HepG2 (cell line): ENCODE results near the gene PCDHA13. TPM values are rescaled to one million over a fixed set of nuclear protein-coding genes. Genes with fewer than 3 reads are reported as not detected.

Experiments
- ATAC-seq: fragments of 200-7000 bp; cut with Tn5 transposase; 3 replicates; pipeline ENCODE4 v1.9.1; 2020; ENCODE audit warnings: mild to moderate bottlenecking, moderate library complexity
- BruUV-seq: library from RNA; stranded (reverse); fragments of 400-500 nt; replicated peaks from 2 replicates; lab custom pipeline; 2021; lab: Mats Ljungman, UMichigan
- CTCF ChIA-PET: fragments of 300-600 bp; formaldehyde crosslinking; extraction: SDS; loops from one replicate; lab custom pipeline; 2021; ENCODE audit warnings: low total read pairs, inconsistent platforms, low intra/inter-chr PET ratio; lab: Yijun Ruan, JAX
- POLR2A ChIA-PET: fragments of 350-600 bp; sonication (Branson Sonifier 250); formaldehyde crosslinking; loops from one replicate; lab custom pipeline; 2020; ENCODE audit warnings: antibody characterized with exemption, inconsistent platforms; lab: Yijun Ruan, JAX
- DNase-seq: peaks from one replicate; pipeline ENCODE4 v3.0.0-alpha.2; 2015; ENCODE audit warnings: low spot score
- FAIRE-seq: peaks from 3 replicates; lab custom pipeline; 2011; peaks lifted over from hg19 to GRCh38; lab: Jason Lieb, UNC
- H2AFZ ChIP-seq: one replicate; pipeline ENCODE4 v1.6.1; 2011; ENCODE audit warnings: low read length, inconsistent platforms
- H3K27ac ChIP-seq: fragments of 300-600 bp; 3 replicates; pipeline ENCODE4 v1.8.0; 2011; ENCODE audit warnings: mixed run types, mild to moderate bottlenecking, mixed read lengths, low read length, inconsistent platforms; ENCODE audit not compliant: insufficient read depth; ENCODE audit errors: extremely low read length
- H3K27me3 ChIP-seq, 2 experiments: fragments of 200-600 bp in 1 of 2; 2 replicates in 1 of 2; 3 replicates in 1 of 2; pipeline versions ENCODE4 v1.6.0 to v1.8.0; 2011; ENCODE audit warnings: low read length in 2 of 2, mild to moderate bottlenecking in 2 of 2, moderate library complexity in 2 of 2, inconsistent platforms in 1 of 2; ENCODE audit not compliant: insufficient read depth in 2 of 2, control insufficient read depth in 1 of 2
- H3K36me3 ChIP-seq, 2 experiments: fragments of 200-600 bp in 1 of 2; replicated peaks in 1 of 2; 2 replicates in 1 of 2; 3 replicates in 1 of 2; pipeline versions ENCODE4 v1.5.1 to v1.8.0; 2011; ENCODE audit warnings: low read length in 2 of 2, inconsistent platforms in 1 of 2; ENCODE audit not compliant: insufficient read depth in 2 of 2, control insufficient read depth in 1 of 2
- H3K4me1 ChIP-seq: 2 replicates; pipeline ENCODE4 v1.5.1; 2012; ENCODE audit warnings: low read length, inconsistent platforms; ENCODE audit not compliant: insufficient read depth
- H3K4me2 ChIP-seq: 2 replicates; pipeline ENCODE4 v1.6.0; 2011; ENCODE audit warnings: low read depth, low read length, inconsistent platforms
- H3K4me3 ChIP-seq, 3 experiments: fragments of 200-600 bp in 1 of 3; sonication (generic), shearing (Covaris generic) in 1 of 3; replicated peaks in 1 of 3; 2 replicates each; pipeline ENCODE4 v1.5.1; 2011 to 2016; ENCODE audit warnings: low read length in 3 of 3, inconsistent platforms in 2 of 3, low read depth in 2 of 3, mild to moderate bottlenecking in 2 of 3, control low read depth in 1 of 3, mixed read lengths in 1 of 3; ENCODE audit not compliant: insufficient read depth in 1 of 3
- H3K79me2 ChIP-seq: one replicate; pipeline ENCODE4 v1.6.1; 2011; ENCODE audit warnings: low read length, inconsistent platforms; ENCODE audit not compliant: insufficient read depth
- H3K9ac ChIP-seq: 2 replicates; pipeline ENCODE4 v1.6.0; 2011; ENCODE audit warnings: mild to moderate bottlenecking, low read depth, low read length, inconsistent platforms; ENCODE audit not compliant: insufficient read depth
- H3K9me3 ChIP-seq: 2 replicates; pipeline ENCODE4 v1.5.1; 2012; ENCODE audit warnings: mild to moderate bottlenecking, low read length
- H4K20me1 ChIP-seq: 2 replicates; pipeline ENCODE4 v1.6.0; 2011; ENCODE audit warnings: inconsistent platforms, mild to moderate bottlenecking, low read length, moderate library complexity; ENCODE audit not compliant: insufficient read depth
- CEBPG ChIP-seq: IDR thresholded peaks from 2 replicates; pipeline ENCODE4 v1.6.1; 2016
- CHCHD3 ChIP-seq: sonication (generic); formaldehyde crosslinking; IDR thresholded peaks from 2 replicates; pipeline ENCODE4 v1.8.0; 2022; ENCODE audit warnings: mild to moderate bottlenecking, missing genetic modification reagents, moderate library complexity
- ELF3 ChIP-seq: IDR thresholded peaks from 2 replicates; pipeline ENCODE4 v1.6.1; 2016; ENCODE audit warnings: missing genetic modification reagents, missing compliant biosample characterization
- ELK4 ChIP-seq: sonication (generic); formaldehyde crosslinking; IDR thresholded peaks from 2 replicates; pipeline ENCODE4 v1.9.0; 2021; ENCODE audit warnings: missing genetic modification reagents, borderline replicate concordance
- GABPA ChIP-seq, 2 experiments: IDR thresholded peaks; 2 replicates each; pipeline ENCODE4 v1.6.1; 2011 to 2016; ENCODE audit warnings: low read depth in 2 of 2, low read length in 1 of 2, missing biosample characterization in 1 of 2, missing genetic modification characterization in 1 of 2
- MAFK ChIP-seq, 2 experiments: IDR thresholded peaks in 1 of 2; conservative IDR thresholded peaks in 1 of 2; 2 replicates each; pipeline ENCODE4 v1.6.1; 2011; ENCODE audit warnings: improper control_type of control experiment in 2 of 2, low read length in 2 of 2
- STAG1 ChIP-seq: sonication (generic); formaldehyde crosslinking; IDR thresholded peaks from 2 replicates; pipeline ENCODE4 v1.4.0; 2020; ENCODE audit warnings: missing genetic modification reagents
- ZKSCAN8 ChIP-seq: IDR thresholded peaks from 2 replicates; pipeline ENCODE4 v1.6.1; 2016; ENCODE audit warnings: borderline replicate concordance, missing genetic modification reagents, missing compliant biosample characterization
- ZNF451 ChIP-seq: sonication (generic); formaldehyde crosslinking; IDR thresholded peaks from 2 replicates; pipeline ENCODE4 v1.5.0; 2020; ENCODE audit warnings: mild to moderate bottlenecking, missing genetic modification reagents
- ZNF570 ChIP-seq: sonication (generic); formaldehyde crosslinking; IDR thresholded peaks from 2 replicates; pipeline ENCODE4 v1.4.0; 2020; ENCODE audit warnings: mild to moderate bottlenecking, missing genetic modification reagents, borderline replicate concordance
- WGBS: methylation state at CpG from one replicate; pipeline ENCODE4 v1.1.6; 2017; ENCODE audit warnings: low lambda C conversion rate; 5-methylcytosine and 5-hydroxymethylcytosine counted together
- in situ Hi-C: cut with HindIII; loops from 2 replicates; pipeline ENCODE4 v1.10.0; 2017; ENCODE audit warnings: low pct_unique_long_range_greater_than_20kb; ENCODE audit not compliant: extremely low pct_ligation_motif_present
- intact Hi-C: fragments of 100-400 bp; cut with micrococcal nuclease; formaldehyde crosslinking; loops from one replicate; pipeline ENCODE4 v1.10.0; 2022; ENCODE audit not compliant: unreplicated experiment
- polyA plus RNA-seq, 8 experiments: library from polyadenylated mRNA; depleted of rRNA in 3 of 8; stranded (reverse) in 7 of 8; unstranded in 1 of 8; fragments of >200 nt; fragmentation: Illumina TruSeq in 4 of 8; extraction: Trizol in 4 of 8; gene quantifications; 2 replicates each; pipeline versions ENCODE4 v1.2.1 to v1.2.3, GENCODE V29; 2011 to 2016; ENCODE audit warnings: low read depth in 4 of 8, missing spikeins in 1 of 8, mixed read lengths in 1 of 8; ENCODE audit not compliant: insufficient read depth in 1 of 8
- total RNA-seq, 5 experiments: library from RNA; depleted of rRNA; stranded (reverse); fragments of >200 nt; fragmentation: Illumina TruSeq; extraction: Trizol; gene quantifications; 2 replicates each; pipeline ENCODE4 v1.2.3, GENCODE V29; 2016; ENCODE audit warnings: low read depth in 1 of 5
- TF ChIP-seq, protein P1 (sequence below): sonication (generic); formaldehyde crosslinking; IDR thresholded peaks from 2 replicates; pipeline ENCODE4 v1.5.0; 2020; ENCODE audit warnings: mild to moderate bottlenecking, missing genetic modification reagents, moderate library complexity

The PCDHA13 gene
- total and polyA plus RNA-seq, 2 of the 13 experiments (the other 11 are each of a cell fraction or from before 2014, with no cell fraction given), result 0.03 to 0.04 TPM

GRCh38 chr5:140833993-140834392 is 47.9 kb upstream of the PCDHA13 start, which contains the start of gene PCDHA7:
PCDHA7 (plus strand) TSS chr5:140834269; CDS start chr5:140834384, 115 bp downstream.
- peak; percentile 47 for FAIRE-seq
- H3K4me2 ChIP-seq, result peak within 1 kb of the TSS; percentile 78
- ChIA-PET POLR2A (no interaction called here), CTCF (no interaction called here)
- H4K20me1 ChIP-seq, result no peaks in the 10 kb centered on the region
- in situ Hi-C loops (no loop called here), intact Hi-C loops (no loop called here)
- H3K27ac ChIP-seq, result no peak within 1 kb of the TSS
- no peaks in the 10 kb centered on the region for H3K79me2 ChIP-seq
- BruUV-seq, result no TSS peak
- H3K27me3 ChIP-seq, result no peaks in the 10 kb centered on the region
- ATAC-seq, result peak; percentile 54
- peak within 1 kb of the TSS; percentile 42 for H2AFZ ChIP-seq
- peak; percentile 32 for DNase-seq
- no peaks in the 10 kb centered on the region for H3K9me3 ChIP-seq
- H3K4me3 ChIP-seq, result peak within 1 kb of the TSS; percentile 62 to 68 (median 68)
- 19% methylated on average over 8 of the region's 8 CpGs for WGBS
- peak within 1 kb of the TSS; percentile 36; the same call in 1 of the 2 replicates for H3K9ac ChIP-seq
- TF ChIP-seq, protein P1, sequence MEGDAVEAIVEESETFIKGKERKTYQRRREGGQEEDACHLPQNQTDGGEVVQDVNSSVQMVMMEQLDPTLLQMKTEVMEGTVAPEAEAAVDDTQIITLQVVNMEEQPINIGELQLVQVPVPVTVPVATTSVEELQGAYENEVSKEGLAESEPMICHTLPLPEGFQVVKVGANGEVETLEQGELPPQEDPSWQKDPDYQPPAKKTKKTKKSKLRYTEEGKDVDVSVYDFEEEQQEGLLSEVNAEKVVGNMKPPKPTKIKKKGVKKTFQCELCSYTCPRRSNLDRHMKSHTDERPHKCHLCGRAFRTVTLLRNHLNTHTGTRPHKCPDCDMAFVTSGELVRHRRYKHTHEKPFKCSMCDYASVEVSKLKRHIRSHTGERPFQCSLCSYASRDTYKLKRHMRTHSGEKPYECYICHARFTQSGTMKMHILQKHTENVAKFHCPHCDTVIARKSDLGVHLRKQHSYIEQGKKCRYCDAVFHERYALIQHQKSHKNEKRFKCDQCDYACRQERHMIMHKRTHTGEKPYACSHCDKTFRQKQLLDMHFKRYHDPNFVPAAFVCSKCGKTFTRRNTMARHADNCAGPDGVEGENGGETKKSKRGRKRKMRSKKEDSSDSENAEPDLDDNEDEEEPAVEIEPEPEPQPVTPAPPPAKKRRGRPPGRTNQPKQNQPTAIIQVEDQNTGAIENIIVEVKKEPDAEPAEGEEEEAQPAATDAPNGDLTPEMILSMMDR (CRISPR knock-in tag), result peak; percentile 54
- TF ChIP-seq GABPA (IDR thresholded peaks at IDR 0.05; ENCODE audit: low read depth, low read length) (no peak), GABPA (CRISPR knock-in tag; IDR thresholded peaks at IDR 0.05; ENCODE audit: low read depth) (peak; percentile 23; the same call in 1 of the 2 replicates), STAG1 (CRISPR knock-in tag) (peak; percentile 40), CEBPG (CRISPR knock-in tag) (peak; percentile 51; the same call in 1 of the 2 replicates), MAFK (conservative IDR thresholded peaks at IDR 0.05 in 1 of 2, IDR thresholded peaks at IDR 0.05 in 1 of 2; ENCODE audit: low read length in 2 of 2) (peak in 1 of 2 experiments; percentile 52; a peak in 3 of 4 replicates), ZKSCAN8 (CRISPR knock-in tag) (no peak), ELF3 (peak; percentile 32; the same call in 1 of the 2 replicates), ELK4 (CRISPR knock-in tag) (no peak), ZNF570 (CRISPR knock-in tag) (no peak), ZNF451 (CRISPR knock-in tag) (no peak), CHCHD3 (CRISPR knock-in tag) (no peak)
- H3K36me3 ChIP-seq, result no peaks in the 10 kb centered on the region
- H3K4me1 ChIP-seq, result no peaks in the 10 kb centered on the region
